ENCODE results near the gene MAD1L1. TPM values are rescaled to one million over a fixed set of nuclear protein-coding genes. Genes with fewer than 3 reads are reported as not detected.

The MAD1L1 gene
- total RNA-seq, 1 donor from 2014 or later: 59.6 TPM

DNA sequence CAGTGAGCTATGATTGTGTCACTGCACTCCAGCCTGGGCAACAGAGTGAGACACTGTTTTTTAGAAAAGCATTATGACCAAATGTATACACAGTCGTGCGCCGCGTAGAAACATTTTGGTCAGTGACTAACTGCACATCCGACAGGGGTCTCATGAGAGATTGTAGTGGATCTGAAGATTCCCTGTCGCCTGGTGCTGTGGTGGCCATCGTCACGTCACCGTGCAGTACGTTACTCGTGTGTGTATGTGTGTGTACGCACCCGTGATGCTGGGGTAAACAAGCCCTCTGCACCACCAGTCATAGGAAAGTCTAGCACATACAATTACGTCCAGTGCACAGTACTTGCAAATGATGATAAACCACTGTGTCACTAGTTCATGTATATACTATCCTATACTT, 453.3 kb downstream of the MAD1L1 start:
- TF ChIP-seq, protein P1, sequence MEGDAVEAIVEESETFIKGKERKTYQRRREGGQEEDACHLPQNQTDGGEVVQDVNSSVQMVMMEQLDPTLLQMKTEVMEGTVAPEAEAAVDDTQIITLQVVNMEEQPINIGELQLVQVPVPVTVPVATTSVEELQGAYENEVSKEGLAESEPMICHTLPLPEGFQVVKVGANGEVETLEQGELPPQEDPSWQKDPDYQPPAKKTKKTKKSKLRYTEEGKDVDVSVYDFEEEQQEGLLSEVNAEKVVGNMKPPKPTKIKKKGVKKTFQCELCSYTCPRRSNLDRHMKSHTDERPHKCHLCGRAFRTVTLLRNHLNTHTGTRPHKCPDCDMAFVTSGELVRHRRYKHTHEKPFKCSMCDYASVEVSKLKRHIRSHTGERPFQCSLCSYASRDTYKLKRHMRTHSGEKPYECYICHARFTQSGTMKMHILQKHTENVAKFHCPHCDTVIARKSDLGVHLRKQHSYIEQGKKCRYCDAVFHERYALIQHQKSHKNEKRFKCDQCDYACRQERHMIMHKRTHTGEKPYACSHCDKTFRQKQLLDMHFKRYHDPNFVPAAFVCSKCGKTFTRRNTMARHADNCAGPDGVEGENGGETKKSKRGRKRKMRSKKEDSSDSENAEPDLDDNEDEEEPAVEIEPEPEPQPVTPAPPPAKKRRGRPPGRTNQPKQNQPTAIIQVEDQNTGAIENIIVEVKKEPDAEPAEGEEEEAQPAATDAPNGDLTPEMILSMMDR (IDR thresholded peaks at IDR 0.05): no peak
- H3K4me3 ChIP-seq: no peak overlapping the region
- H3K9me3 ChIP-seq: peaks cover 0 to 7% of the 10 kb centered on the region in 2 donors
- intact Hi-C loops (cut with DNase I): no loop called here
- no peaks in the 10 kb centered on the region for H3K36me3 ChIP-seq
- no peaks in the 10 kb centered on the region for H3K4me1 ChIP-seq
- DNase-seq (ENCODE audit: low spot score in 2 of 2): no peak
- no peak overlapping the region for H3K27ac ChIP-seq
- no peaks in the 10 kb centered on the region for H3K27me3 ChIP-seq

DNA sequence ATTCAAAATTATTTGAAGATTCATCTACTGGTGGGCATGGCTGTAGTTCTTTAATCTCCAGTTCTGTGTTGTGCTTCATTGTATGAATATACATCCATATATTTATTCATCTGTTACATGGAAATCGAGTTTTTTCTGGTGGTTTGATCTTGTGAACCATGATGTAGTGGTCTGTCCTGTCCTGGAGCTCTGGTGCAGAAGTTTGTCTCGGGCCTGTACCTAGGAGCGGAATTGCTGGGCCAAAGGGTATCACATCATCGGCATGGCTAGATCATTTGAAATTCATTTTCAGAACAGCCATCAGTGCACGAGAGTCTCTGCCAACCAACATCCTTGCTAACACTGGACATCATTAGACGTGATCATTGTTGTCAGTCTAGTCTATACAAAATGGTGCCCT, 455.6 kb downstream of the MAD1L1 start:
- H3K27ac ChIP-seq: no peak overlapping the region
- TF ChIP-seq, protein P1 (IDR thresholded peaks at IDR 0.05): no peak
- H3K9me3 ChIP-seq: peaks cover 0 to 7% of the 10 kb centered on the region in 2 donors
- no peaks in the 10 kb centered on the region for H3K27me3 ChIP-seq
- no peak for DNase-seq (ENCODE audit: low spot score in 2 of 2)
- H3K4me1 ChIP-seq: no peaks in the 10 kb centered on the region
- H3K36me3 ChIP-seq: no peaks in the 10 kb centered on the region
- no peak overlapping the region for H3K4me3 ChIP-seq
- intact Hi-C loops (cut with DNase I): no loop called here

DNA sequence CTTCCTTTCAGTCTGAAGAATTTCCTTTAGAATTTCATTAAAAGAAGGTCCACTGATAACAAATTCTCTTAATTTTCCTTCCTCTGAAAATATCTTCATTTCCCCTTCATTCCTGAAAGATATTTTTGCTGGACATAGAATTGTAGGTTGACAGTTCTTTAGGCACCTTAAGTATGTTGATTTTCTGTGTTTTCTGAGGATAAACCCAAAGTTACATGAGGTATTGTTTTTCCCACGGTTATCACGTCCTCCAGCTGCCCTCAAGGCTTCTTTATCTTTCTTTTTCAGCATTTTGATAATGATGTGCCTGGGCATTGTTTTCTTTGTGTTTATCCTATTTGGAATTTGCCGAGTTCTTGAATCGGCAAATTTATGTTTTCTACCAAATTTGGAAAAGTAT, 457.4 kb downstream of the MAD1L1 start:
- intact Hi-C loops (cut with DNase I): no loop called here
- no peaks in the 10 kb centered on the region for H3K4me1 ChIP-seq
- DNase-seq (ENCODE audit: low spot score in 2 of 2): no peak
- H3K9me3 ChIP-seq: peaks cover 0 to 7% of the 10 kb centered on the region in 2 donors
- no peaks in the 10 kb centered on the region for H3K27me3 ChIP-seq
- H3K36me3 ChIP-seq: no peaks in the 10 kb centered on the region
- no peak overlapping the region for H3K27ac ChIP-seq
- TF ChIP-seq, protein P1 (IDR thresholded peaks at IDR 0.05): no peak
- H3K4me3 ChIP-seq: no peak overlapping the region

DNA sequence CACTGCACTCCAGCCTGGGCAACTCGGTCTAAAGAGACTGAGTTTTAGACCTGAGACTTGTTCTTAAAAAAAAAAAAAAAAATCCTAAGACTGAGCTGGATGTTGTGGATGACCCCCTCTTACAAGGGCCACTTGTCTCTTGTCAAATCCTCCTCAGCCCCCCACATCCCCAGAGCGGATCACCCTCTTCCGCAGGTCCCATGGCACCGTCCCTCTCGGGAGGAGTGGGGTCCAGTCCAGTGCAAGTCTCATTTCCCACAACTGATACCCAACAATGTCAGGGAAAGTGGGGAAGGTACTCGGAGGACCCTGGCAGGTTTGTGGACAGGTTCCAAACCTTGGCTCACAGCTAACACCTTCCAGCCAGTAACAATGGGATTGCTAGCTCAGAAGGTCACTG, 462.4 kb downstream of the MAD1L1 start:
- H3K4me3 ChIP-seq: no peak overlapping the region
- no peaks in the 10 kb centered on the region for H3K36me3 ChIP-seq
- no peaks in the 10 kb centered on the region for H3K4me1 ChIP-seq
- TF ChIP-seq, protein P1 (IDR thresholded peaks at IDR 0.05): no peak
- intact Hi-C loops (cut with DNase I): no loop called here
- H3K27me3 ChIP-seq: no peaks in the 10 kb centered on the region
- DNase-seq (ENCODE audit: low spot score in 2 of 2): no peak
- no peak overlapping the region for H3K27ac ChIP-seq
- peaks cover 0 to 1% of the 10 kb centered on the region in 2 donors for H3K9me3 ChIP-seq

DNA sequence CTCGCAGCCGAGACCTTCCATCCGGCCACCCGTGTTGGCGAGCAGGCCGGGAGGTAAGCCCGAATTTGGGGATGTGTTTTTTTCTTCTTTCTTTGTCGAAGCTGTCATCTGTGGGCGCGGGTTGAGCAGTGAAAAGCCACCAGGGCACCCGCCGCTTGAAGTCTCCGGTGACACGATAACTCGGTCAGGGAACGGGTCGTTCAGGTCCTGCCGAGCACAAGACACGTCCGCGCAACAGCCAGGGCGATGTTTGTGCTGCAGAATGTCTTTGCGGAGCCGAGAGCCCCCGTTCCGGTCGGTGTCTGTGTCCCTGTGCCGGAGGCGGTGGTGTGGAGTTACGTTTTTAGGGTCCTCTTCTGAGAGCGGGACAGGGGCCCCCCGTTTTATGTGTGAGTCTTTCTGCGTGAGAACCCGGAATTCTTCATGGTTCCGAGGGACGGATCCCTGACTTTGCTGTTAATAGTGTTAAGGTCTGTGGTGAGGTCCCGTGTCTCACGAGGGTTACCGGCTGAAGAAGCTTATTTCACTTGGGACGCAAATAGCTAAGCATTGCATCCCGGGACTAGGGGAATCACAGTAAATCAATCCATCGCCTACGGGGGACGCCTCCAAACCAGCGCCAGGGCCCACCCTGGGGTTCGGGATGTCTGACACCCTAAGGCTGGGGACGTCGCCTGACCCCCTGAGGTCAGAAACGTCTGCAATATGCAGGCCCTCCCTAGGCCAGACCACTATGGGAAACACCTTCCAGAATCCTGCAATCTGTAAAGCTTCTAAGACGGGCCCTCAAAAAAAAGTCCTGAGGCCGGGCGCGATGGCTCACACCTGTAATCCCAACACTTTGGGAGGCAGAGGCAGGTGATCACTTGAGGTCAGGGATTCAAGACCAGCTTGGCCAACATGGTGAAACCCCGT, 463.2 kb downstream of the MAD1L1 start:
- no peak overlapping the region for H3K27ac ChIP-seq
- no peaks in the 10 kb centered on the region for H3K4me1 ChIP-seq
- DNase-seq (ENCODE audit: low spot score in 2 of 2): no peak

More for the DNA sequence above, 463.2 kb downstream of the MAD1L1 start:
- Histone ChIP-seq H3K36me3 (no peaks in the 10 kb centered on the region), H3K27me3 (no peaks in the 10 kb centered on the region), H3K9me3 (peaks cover 0 to 1% of the 10 kb centered on the region in 2 donors), H3K4me3 (no peak overlapping the region)
- TF ChIP-seq, protein P1 (IDR thresholded peaks at IDR 0.05): no peak
- intact Hi-C loops (cut with DNase I): no loop called here

All from ascending aorta (tissue), 2 donors.